Cardiac fibroblast (primary cell): Measurements from ENCODE around the gene KCNB1.

ENCODE experiments used
- DNase-seq, 2 donors: peaks; one replicate each; pipeline versions ENCODE4 v3.0.0 to v3.0.0-alpha.2; 2010; ENCODE audit warnings: low read depth in 2 of 2
- H3K4me3 ChIP-seq, 2 donors: replicated peaks in 1 of 2; 1 replicate in 1 of 2; 2 replicates in 1 of 2; pipeline ENCODE4 v1.5.1; 2011; ENCODE audit warnings: low read depth in 2 of 2, low read length in 2 of 2, mild to moderate bottlenecking in 2 of 2, moderate library complexity in 1 of 2
- CTCF ChIP-seq: IDR thresholded peaks from one replicate; pipeline ENCODE4 v1.5.1; 2011; ENCODE audit warnings: low read depth, mild to moderate bottlenecking, low read length, inconsistent platforms

The KCNB1 gene

GRCh38 chr20:49447946-49448809 lies 34.3 kb downstream of the KCNB1 start:
- H3K4me3 ChIP-seq = no peak overlapping the region
- no peak for TF ChIP-seq CTCF
- DNase-seq = peak in 1 of 2 donors; percentile 75

GRCh38 chr20:49447364-49447763 lies 35.1 kb downstream of the KCNB1 start:
- no peak for TF ChIP-seq CTCF
- H3K4me3 ChIP-seq = no peak overlapping the region
- DNase-seq = no peak

- peak; percentile 33 to 83 for DNase-seq
- H3K4me3 ChIP-seq = no peak overlapping the region
- TF ChIP-seq CTCF = no peak
These were observed 35.7 kb downstream of the KCNB1 start for GRCh38 chr20:49446808-49447207.

GRCh38 chr20:49446080-49446479 lies 36.4 kb downstream of the KCNB1 start:
- no peak overlapping the region for H3K4me3 ChIP-seq
- TF ChIP-seq CTCF = no peak
- no peak for DNase-seq

GRCh38 chr20:49445176-49445575 lies 37.3 kb downstream of the KCNB1 start:
- no peak overlapping the region for H3K4me3 ChIP-seq
- DNase-seq = peak in 1 of 2 donors; percentile 42
- TF ChIP-seq CTCF = no peak

- TF ChIP-seq CTCF = no peak
- DNase-seq = no peak
- no peak overlapping the region for H3K4me3 ChIP-seq
These were observed 37.9 kb downstream of the KCNB1 start for GRCh38 chr20:49444553-49444990.
